Fibroblast of gingiva (primary cell): ENCODE results near the gene LAPTM5.

ENCODE experiments used
- DNase-seq: peaks from one replicate; pipeline ENCODE4 v3.0.0-alpha.2; 2011; ENCODE audit warnings: low read depth

LAPTM5 gene

DNA sequence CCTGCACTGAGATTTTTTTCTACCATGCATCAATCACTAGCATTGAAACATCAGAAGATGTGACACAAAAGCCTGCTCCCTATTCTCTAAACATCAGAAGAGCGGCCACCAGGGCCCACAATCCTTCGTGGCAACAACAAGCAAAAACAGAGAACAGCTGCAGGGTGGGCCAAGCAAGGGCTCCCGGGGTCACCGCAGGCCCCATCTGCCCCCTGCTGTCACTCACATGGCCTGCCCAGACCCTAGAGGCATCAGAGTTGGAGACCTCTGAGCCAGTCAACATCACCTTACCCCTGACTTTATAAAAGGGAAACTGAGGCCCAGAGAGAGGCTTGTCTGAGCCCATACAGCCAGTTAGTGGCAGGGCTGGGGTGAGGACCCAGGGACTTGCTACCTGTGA is 1.8 kb downstream of the LAPTM5 start:
- DNase-seq, result no peak

DNA sequence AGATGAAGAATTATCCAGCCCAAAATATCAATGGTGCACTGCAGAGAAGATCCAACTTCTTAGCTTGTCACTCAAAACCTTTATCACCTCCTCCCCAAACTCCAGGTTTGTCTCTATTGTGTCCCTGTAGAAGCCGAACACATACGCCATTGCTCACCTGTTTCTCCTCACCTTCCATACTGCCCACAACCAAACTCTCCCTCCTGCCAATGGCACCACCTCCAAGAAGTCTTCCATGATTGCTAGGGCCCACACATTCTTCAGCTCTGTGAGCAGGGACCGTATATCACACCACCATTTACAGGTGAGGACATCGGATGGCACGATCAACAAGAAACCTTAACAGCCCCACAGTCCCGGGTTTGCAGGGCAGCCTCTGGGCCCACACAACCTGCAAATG is 2.2 kb downstream of the LAPTM5 start:
- DNase-seq, result no peak

GRCh38 chr1:30754684-30755171 is 2.8 kb downstream of the LAPTM5 start:
- no peak for DNase-seq

GRCh38 chr1:30753660-30754123 is 3.9 kb downstream of the LAPTM5 start:
- no peak for DNase-seq

GRCh38 chr1:30753118-30753517 is 4.5 kb downstream of the LAPTM5 start:
- DNase-seq, result no peak

DNA sequence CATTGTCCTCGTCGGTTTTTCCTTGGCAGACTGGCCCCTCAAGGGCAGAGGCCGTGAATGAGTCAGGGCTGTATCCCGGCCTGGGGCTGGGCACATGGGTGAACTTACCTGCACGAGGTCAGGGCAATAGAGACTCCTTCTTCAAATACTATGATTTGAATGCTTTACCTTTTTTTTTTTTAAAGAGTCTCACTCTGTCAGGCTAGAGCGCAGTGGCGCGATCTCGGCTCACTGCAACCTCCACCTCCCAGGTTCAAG is 5.0 kb downstream of the LAPTM5 start:
- no peak for DNase-seq

DNA sequence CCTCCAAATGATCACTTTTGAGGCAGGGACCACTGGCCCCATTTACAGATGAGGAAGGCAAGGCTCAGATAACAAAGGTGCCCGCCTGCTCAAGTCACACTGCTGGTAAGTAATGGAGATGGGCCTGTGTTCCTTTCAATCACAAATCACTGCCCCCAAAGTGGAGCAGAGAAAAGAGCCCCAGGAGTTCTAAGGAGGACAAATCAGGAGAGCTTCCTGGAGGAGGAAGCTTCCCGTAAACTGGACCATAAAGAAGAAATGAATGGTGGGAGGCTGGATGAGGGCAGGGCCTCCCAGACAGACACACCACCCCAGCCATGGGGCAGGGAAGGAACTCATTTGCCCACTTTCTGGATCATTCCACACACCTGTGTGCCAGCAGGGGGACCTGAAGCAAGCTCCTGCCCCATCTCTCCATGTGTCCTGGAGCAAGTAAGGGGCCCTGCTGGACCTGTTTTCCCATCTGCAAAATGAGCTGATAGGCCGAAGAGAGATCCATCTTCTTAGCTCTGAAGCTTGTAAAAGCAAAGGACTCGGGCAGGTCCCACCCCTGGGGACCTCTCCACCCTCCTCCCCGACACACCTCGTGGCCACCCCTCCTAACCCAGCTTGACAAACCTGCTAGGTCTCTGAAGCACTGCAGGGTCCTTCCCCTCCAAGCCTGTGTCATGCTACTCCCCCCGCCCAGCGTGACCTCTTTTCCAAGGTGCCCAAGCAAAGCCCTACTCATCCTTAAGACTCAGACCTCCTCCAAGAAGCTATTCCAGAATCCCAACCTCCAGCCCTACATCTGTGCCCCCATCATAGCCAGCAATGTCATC is 5.5 kb downstream of the LAPTM5 start:
- DNase-seq, result no peak

DNA sequence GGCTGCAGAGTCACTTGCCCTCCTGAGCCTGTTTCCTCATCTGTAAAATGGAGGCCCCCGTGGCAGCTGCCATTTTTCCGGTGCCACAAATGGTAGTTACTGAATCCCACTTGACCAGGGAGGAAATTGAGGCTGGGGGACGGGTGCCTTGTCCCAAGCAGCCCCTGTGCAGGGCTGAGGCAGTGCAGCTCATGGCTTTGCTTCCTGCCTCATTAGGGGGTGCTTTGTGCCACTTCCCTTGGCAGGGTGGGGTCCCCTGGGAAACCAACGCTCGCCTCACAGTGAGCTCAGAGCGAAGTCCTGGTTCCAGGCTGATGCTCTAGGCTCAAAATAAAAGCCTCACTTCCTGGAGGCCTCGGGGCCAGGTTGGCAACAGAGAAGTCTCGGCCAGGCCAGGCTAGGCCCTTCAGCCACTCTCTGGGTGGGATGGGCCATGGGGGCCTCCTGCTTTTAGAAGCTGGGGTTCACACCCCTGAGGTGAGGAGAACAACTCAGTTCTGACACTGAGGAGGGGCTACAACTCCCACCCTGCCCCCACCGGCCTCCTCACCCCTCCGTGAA is 6.8 kb downstream of the LAPTM5 start:
- no peak for DNase-seq

DNA sequence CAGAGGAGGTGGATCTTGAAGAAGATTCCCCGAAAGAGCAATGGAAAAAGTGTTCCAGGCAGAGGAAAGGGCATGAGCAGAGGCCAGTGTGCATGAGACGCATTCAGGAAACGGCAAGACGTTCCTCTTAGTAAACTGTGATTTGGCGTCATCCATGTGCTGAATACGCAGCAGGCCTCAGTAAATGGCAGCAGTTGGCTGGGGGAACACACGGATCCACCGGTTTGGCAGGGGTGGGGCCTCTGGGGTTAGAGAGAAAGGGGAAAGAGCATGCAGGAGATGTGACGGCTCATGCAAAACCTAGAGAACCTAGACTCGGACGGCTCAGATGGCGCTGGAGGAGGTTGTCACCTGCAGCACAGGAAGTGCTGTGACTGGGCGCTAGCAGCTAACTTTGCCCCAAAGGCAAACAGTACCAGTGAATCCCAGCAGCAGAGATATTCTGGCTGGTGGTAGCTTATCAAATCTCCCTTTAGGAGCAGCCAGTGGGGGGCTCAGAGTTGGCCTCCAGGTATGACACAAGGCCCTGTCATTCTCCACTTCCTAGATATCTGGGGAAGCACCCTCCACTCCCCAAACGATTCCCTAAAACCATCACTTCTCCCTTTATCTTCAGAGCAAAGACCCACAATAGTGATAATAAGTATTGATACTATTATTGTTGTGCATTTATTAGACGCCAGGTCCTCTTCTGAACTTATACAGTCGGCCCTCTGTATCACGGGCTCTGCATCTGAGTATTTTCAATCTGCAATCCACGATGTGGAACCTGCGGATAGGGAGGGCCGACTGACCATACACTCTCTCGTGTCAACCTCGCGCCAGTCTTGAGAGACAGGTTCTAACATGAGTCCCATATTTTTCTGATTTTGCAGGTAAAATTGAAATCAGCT is 7.6 kb downstream of the LAPTM5 start:
- DNase-seq, result no peak

DNA sequence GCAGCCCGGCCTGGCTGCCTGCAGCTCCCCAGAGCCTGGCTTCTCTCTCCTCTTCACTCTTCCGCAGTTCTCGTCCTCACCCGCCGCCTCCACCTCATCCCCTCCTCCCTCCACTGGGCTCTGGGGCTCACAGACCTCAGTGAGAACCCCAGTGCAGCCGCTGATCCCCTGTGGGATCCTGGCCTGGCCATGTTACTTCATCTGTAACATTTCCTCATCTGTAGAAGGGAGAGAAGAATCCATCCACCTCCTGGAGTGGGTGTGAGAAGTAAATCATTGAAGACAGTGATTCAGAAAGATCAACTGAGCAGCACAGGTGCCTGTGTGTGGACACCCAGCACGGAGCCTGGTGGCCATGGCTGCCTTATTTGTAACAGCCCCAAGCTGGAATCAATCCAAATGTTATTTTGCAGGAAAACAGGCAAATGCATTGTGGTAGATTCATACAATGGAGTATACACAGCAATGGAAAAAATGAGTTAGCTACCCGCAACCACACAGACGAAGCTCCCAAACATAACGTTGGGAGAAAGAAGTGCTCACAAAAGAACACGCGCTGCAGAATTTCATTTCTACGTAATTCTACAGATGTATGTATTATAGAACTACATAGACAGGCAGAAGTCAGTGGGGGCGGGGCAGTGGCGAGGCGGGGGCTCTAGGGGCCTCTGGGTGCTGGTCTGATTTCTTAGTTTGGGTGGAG is 8.7 kb downstream of the LAPTM5 start:
- DNase-seq, result no peak

DNA sequence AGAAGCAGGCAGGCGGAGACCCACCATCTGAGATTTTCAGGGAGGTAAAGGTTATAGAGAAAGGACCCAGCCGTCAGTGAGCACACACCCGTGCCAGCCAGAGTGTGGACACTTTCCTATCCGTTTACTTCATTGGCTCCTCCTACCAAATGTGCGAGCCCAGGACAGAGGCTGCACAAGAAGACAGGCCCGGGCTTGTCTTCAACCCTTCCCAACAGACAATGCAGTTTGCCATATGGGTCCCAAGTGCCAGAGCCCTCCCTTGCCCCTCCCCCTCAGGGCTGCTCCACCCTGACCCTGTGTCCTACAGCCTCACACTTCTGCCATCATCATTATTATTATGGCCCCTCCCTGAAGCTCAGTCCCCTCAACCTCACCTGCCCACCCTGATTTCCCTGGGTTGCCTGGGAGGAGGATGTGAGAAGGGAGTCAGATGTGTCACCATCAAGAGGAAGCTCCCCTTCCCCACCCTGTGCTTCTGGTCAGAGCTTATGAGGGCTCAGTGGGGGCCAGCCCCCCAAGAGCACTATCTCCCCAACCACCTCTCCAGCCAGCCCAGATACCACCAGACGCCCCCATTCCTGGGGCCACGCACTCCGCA is 9.4 kb downstream of the LAPTM5 start:
- peak; percentile 8 for DNase-seq

- no peak for DNase-seq
Observed at GRCh38 chr1:30747033-30748008, 10.3 kb downstream of the LAPTM5 start.

GRCh38 chr1:30746212-30747032 is 11.2 kb downstream of the LAPTM5 start:
- DNase-seq, result no peak

DNA sequence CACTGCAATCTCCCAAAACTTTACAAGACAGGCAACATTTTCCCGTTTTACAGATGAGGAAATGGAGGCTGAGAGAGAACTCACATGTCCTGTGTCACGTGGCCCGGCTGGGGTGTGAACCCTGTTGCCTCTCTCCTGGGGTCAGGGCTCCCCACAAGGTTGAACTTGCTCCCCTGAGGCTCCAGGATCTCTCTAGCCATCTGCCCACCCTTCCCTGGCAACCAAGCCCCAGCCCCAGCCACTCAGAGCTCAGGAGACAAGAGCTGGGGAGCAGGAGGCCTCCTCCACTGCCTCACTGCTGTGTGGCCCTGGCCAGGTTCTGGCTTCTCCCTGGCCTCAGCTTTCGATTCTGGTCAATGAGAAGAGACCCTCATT is 11.8 kb downstream of the LAPTM5 start:
- no peak for DNase-seq

DNA sequence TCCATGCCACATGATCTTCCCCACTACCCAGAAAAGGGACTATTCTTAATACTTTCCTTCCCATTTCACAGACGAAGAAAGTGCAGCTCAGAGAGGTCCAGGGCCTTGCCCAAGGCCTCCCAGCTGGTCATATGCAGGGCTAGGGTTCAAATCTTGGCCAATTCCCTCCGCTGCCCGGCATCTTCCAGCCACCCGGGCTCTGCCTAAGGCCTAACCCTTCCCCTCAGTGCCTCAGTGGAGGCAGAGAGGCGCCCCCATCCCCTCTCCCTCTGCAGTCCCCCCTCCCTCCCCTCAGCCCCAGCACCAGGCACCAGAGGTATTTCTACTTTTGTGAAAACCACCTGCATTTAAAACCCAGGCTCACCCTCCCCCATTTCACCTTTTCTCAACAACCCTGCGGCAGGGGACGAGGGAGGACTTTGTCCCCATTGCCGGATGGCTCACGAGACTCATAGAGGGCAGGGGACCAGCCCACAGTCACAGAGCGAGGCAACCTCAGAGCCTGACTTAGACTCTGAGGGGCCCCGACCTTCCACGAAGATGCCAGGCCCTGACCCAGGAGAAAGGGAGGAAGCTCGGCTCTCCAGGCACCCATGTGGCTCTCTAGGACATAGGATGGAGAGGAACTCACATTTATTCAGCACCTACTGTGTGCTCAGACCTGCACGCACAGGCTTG is 12.3 kb downstream of the LAPTM5 start:
- no peak for DNase-seq

DNA sequence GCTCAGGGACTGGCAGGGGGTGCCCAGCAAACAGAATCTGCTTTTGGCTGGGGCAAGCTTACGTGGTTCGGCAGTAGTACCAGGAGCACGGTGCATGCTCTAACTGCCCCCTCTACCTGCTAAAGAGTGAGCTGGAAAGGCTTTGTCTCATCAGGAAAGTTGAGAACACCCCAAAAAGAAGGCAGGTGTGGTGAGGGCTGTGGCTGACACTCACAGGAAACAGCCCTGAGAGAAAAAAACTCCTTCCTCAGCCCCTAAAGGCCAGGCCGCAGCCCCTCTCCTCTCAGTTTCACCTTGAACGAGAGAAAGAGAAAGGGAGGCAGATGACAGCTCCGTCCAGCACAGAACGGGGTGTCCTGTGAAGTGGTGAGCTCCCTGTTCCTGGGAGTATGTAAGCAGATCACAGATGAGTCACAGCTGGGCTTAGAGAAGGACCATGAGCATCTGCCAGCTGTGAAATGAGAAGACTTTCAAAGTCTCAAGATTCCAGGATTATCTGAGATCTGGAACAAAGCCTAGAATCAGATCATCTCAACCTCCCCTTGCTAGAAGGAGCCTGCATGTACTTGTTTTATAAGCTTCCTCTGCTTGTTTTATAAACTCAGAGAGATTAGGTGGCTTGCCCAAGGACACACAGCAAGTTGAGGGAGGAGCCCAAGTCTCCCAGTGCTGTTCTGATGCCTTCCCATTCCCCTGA is 13.4 kb downstream of the LAPTM5 start:
- DNase-seq, result peak; percentile 32

- no peak for DNase-seq
Observed at GRCh38 chr1:30743584-30744059, 14.0 kb downstream of the LAPTM5 start.

- no peak for DNase-seq
Observed at GRCh38 chr1:30742963-30743559, 14.5 kb downstream of the LAPTM5 start.
